Measurements from ENCODE around the gene UTP11.

The UTP11 gene

DNA sequence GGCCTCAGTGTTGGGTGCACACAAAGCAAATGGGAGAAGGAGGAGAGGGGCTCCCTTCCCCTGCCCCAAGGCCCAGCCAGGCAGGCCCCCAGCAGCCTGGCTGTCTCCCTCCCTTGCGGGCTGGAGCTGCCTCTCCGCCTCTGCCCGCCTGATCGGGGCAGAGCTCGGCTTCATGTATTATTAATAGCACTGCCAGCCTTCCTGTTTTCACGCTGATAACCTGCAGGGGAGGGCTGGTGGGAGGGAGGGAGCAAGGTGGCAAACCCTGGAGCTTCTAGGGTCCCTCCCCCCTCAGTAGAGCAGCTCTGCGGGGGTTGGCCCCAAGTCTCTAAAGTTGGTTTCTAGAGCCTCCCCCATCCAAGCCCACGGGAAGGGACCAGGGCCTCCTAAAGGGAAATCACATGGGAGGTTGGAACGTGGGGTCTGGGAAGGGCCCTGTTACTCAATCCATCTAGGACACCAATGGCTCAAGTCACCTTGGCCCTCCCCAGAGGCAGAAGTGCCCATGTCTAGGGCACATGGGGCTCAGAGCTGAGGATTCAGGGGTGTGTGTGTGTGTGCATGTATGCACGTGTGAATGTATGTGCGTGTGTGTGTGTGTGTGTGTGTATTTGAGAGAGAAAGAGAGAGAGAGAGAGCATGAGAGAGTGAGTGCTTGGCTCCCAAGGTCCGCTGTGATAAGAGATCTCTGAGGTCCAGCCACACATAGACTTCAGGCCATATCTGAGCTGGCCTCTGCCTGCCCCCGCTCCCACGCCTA, 55.9 kb downstream of the UTP11 start:
- no peak for DNase-seq (ENCODE audit: low read depth in 1 of 2, low spot score in 1 of 2)

DNA sequence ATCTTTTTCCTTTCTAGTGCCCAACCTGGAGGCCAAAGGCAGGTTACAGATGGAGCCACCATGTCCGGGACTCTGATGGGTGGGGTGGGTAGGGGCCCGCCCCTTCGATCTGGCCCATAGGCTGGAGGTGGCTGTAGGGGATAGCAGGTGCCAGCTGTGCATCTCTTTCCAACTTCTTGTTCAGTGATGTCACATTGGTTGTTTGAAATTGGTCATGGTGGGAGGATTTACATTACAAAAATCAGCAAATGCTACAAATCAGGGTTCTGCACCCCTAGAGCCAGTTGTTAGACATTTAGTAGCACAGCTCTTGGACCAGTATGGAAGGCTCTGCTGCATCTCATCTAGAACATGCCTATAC, 56.4 kb downstream of the UTP11 start:
- DNase-seq (ENCODE audit: low read depth in 1 of 2, low spot score in 1 of 2) = no peak

- DNase-seq (ENCODE audit: low read depth in 1 of 2, low spot score in 1 of 2) = no peak
Measured at GRCh38 chr1:38071312-38072256, 59.0 kb downstream of the UTP11 start.

- DNase-seq (ENCODE audit: low read depth in 1 of 2, low spot score in 1 of 2) = no peak
Measured at GRCh38 chr1:38072858-38073257, 60.3 kb downstream of the UTP11 start.

DNA sequence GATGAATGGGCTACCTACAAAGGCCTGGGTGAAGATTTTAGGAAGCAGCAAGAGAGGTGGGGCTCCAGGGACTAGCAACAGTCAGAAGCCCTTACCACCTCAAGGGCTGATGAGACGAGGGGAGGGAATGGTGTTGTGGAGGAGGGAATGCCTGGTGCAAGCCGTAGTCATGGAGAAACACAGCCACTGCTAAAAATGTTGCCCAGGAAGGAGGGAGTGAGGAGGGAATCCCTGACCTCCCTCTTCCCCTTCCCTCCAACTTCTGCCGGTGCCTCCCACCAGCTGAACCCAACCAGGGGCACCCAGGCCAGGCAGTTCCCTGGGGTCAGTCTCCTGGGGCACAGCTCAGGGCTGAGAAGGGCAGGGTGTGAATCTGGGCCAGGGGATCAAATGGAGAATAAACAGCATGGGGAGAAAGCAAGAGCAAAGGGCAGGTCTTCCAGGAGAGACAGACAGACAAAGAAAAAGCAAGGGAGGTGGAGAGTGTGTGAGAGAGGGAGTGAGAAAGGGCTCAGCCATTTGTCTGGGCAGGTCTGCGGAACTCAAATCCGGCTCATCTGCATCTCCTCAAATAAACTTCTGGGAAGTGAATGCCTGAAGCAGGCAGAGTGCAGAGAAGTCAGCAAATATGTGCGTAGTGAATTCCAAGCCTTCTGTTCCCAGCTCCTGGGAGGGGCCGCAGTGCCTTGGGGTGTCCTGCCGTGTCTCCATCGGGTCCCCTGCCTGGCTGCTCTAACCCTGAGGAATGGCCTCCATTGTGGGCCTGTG, 61.2 kb downstream of the UTP11 start:
- no peak for DNase-seq (ENCODE audit: low read depth in 1 of 2, low spot score in 1 of 2)

DNA sequence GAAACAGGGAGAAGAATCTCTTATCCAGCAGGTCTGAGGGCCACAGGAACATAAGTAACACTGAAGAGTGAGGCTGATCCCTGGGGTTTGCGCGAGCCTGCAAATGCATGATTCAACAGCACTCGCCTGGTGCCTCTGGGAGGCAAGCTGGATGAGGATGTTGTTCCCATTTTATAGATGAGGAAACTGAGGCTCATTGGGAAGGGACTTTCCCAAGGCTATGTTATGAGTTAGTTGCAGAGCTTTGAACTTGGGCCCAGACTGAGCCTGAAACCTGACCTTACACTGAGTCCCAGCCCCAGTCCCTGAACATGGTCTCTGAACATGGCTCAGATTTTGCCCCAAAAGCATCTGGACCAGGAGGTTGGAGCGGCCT, 61.8 kb downstream of the UTP11 start:
- DNase-seq (ENCODE audit: low read depth in 1 of 2, low spot score in 1 of 2) = no peak
